Stimulated activated CD4-positive, alpha-beta T cell treated with anti-CD3 and anti-CD28 coated beads, Interleukin-2, amount 100 ng/mL, for 48 hours (primary cell): ENCODE results near the gene RNASET2.
"Not testable (repeated sequence)": the region's sequence is repeated elsewhere in the genome, so short reads cannot be mapped to it uniquely, and the experiment has no call there.

Experiments used
- DNase-seq, 2 donors: peaks; one replicate each; pipeline ENCODE4 v3.0.0-alpha.2; 2020

Gene RNASET2

GRCh38 chr6:166926748-166927147, 29.6 kb downstream of the RNASET2 start:
- DNase-seq, result no peak

GRCh38 chr6:166925141-166925996, 31.0 kb downstream of the RNASET2 start:
- DNase-seq, result no peak

DNA sequence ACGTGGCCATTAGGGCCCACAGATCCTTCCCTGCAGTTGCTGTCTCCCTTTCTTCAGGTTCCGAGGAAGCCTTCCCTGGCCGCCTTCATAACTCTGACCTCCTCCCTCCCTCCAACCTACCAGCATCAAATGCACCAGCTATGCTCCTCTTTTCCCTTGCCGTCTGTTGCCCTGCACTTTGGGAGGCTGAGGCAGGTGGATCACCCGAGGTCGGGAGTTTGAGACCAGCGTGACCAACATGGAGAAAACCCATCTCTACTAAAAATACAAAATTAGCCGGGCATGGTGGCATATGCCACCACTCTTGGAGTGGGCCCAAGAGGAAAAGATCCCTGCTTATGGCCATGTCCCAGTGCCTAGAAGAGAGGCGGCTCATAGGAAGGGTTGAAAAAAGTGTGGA, 31.8 kb downstream of the RNASET2 start:
- no peak for DNase-seq

GRCh38 chr6:166922937-166923336, 33.4 kb downstream of the RNASET2 start:
- DNase-seq, result no peak

- no peak for DNase-seq
Observed at GRCh38 chr6:166921570-166921969, 34.8 kb downstream of the RNASET2 start.

- no peak for DNase-seq
Observed at GRCh38 chr6:166916824-166917223, 39.5 kb downstream of the RNASET2 start.

DNA sequence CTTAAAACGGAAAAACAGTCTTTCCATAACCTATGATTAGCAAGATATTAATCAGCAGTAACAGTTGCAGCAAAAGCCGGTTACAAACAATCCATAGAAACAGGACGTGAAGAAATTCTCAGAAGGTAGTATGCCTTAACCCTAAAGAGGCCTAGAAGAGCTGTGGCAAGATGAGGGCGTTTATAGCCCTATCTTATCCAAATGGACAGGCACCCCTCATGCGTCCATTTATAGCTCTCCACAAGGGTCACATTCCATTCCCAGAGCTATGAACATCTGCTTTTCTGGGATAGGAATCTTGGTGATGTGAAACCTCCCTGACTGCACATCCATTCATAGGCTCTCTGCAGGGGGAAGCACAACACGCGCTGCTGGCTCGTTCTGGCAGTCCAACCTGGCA, 40.9 kb downstream of the RNASET2 start:
- DNase-seq, result not testable (repeated sequence)

- DNase-seq, result not testable (repeated sequence)
Observed at GRCh38 chr6:166914952-166915351, 41.4 kb downstream of the RNASET2 start.

DNA sequence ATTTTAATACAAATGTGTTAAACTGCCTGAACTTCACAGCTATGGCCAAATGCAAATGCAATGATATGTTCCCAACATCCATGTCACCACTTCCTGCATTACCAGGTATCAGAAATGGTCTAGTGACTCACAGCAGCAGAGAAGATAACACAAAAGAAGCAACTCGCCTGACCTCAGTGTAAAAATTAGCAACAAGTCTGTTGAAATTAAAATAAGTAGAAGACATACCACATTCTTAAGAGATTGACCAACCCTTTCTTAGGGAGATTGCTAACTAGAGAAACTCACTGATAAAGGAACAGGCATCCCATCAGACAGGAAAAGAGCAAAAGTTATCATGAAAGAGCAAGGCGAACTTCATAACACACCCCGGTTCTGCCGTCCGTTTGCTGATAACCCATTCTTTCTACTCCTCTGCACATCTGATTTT, 45.1 kb downstream of the RNASET2 start:
- DNase-seq, result no peak

DNA sequence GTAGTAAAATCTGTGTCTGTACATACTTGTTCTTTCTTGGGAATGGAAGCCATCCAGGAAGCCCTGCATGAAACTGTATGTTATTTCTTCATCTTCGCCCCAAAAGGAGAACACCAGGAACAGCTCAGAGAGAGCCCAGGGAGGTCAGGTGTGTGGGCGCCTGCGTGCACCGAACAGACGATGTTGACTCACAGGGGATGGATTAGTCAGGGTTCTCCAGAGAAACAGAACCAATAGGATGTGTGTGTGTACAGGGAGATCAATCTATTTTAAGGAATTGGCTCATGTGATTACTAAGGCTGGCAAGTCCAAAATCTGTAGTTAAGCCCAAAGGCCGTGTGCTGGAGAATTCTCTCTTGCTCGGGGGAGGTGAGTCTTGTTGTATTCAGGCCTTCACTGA, 45.7 kb downstream of the RNASET2 start:
- peak in 1 of 2 donors; percentile 9 for DNase-seq

GRCh38 chr6:166908811-166909210, 47.5 kb downstream of the RNASET2 start:
- no peak for DNase-seq

DNA sequence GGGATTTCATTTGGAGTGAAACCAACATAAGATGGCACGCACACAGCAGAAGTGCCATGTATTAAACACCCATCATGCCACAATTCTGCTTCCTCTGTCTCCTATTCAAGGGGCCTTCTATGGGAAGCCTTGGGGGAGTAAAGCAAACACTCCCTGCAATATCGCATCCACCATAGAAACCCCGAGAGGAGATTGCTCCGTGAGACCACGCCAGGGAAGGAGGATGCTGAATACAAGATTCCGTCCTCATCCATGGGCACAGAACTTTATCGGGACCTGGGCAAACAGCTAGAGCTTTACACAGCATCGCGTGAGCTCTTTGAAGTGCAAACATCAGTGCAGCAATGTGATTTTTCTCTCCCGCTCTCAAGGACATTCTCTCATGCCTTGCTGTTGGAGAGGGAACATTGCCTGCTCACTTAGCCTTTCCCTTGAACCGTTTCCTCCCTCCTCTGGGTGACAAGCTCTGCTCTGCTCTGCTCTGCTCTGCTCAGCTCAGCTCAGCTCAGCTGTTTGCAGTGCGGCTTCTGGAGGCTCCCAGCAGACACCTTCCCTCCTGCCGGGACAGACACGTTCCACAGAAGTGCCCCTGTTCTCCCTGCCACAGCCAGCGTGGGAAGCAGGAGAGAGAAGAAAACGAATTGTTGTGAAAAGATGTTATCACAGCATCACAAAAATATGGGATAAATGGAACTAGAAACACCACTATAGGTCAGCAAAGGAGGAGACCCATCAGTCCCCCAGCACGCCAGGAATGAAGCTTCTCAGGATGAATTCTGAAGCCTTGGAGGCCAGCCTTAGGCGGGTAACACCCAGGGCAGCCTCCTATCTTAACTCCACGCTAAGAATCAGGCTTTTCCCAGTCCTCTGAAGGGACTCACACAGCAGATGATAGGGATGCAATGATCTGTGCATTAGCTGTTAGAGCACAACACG, 48.2 kb downstream of the RNASET2 start:
- DNase-seq, result no peak

DNA sequence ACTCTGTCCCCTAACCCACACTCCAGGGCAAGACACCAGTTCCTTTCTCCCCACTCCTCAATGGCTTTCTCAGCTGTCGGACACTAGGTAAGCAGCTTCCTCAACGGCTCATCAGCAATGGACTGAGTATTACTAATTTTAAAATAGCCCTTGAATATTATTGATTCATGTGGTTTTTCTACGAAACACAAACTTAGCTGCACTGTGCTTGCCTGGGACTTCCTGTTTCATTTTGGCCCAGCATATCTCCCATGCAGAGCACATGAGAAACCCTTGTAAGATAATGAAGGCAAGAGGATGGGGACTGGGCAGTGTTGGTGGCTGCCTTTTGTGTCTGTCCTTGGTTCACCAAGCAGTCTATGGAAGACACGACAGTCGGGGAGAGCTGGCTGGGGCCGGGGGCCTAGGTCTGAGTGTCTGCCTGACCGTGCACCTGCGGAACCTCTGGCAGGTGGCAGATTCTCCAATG, 48.9 kb downstream of the RNASET2 start:
- no peak for DNase-seq

DNA sequence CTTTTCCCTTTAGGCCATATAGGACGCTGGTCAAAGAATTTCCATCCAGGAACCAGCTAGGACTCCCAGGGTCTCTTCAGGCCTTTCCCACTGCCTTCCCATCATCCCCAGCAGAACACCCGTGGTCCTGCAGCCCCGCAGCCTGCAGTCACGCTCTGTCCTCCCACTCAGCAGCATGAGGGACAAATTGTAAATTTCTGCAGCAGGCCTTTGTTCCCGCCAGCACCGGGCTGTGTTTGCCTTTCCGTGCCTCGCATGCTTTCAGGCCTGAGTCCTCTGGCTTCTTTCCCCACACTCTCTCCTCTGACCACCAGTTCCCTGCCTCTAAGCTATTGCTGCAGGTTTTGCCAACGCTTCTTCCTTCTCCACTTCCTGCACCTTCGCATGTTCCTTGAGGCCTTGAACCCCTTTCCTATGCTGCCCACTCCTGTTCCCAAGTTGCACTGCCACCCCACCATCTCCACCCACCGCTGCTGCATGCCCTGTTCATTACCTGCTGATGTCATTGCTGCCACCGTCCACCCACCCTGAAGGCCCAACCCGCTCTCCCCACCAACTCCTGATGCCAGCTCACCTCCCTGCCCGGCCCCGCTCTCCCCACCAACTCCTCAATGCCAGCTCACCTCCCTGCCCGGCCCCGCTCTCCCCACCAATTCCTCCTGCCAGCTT, 49.8 kb downstream of the RNASET2 start:
- DNase-seq, result no peak

DNA sequence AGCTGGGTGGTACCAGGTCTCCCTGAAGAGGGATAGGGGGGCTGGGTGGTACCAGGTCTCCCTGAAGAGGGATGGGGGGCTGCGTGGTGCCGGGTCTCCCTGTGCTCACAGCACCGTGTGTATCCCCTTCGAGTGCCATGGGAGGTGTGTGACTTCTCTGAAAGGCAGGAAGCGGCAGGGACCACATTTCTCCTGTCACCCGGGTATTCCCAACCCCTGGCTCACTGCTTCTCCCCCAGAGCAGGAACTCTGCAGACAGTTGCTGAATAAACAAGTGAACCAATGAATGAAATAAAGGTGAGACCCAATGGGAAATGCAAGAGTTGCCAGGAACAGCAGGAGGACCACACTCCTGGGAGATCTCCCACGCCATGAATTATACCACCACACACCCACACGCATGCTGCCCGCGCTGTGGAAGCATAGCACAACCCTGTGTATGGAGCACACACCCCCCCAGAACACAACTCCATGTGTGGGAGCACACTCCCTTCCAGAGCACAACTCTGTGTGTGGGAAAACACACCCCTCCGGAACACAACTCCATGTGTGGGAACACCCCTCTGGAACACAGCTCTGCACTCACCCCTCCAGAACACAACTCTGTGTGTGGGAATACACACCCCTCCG, 50.7 kb downstream of the RNASET2 start:
- no peak for DNase-seq

DNA sequence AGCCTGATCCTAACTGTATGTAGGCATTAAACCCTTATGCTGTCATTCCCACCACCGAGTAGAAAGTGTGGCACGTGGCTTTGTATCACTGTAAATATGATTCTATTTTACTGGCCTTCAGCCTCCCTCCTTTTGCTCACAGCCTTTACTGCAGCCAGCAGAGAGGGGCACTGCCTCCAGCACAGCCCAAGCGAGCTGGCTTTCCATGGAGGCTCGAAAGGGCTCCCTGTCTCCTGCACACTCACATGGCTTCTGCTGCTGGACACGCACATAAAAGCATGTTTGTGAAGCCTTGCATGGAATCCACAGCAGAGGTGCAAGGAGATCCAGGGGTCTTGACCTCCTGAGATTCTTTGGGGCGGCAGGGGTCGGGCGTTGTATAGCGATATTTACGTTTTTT, 51.3 kb downstream of the RNASET2 start:
- DNase-seq, result no peak

- DNase-seq, result no peak
Observed at GRCh38 chr6:166904101-166904746, 52.1 kb downstream of the RNASET2 start.

DNA sequence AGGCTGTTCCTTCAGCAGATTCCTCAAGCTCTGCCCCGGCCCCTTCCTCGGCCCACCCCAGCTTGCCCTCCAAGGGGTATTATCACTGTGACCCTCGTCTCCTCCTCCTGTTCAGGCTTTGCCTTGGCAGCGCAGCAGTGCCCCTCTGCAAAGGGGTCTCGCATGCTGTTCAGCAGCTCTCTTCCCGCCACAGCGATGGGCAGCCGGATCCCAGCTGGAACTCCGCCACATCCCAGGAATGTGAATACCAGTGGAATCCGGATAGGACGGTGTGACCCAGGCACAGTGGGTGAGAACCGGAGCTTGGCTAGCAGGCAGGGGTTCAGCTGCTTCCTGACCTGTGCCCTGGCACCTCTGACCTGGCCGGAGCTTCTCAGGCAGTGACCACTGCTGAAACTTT, 52.9 kb downstream of the RNASET2 start:
- no peak for DNase-seq

GRCh38 chr6:166903027-166903426, 53.3 kb downstream of the RNASET2 start:
- DNase-seq, result no peak

GRCh38 chr6:166902211-166902755, 54.1 kb downstream of the RNASET2 start:
- DNase-seq, result no peak

DNA sequence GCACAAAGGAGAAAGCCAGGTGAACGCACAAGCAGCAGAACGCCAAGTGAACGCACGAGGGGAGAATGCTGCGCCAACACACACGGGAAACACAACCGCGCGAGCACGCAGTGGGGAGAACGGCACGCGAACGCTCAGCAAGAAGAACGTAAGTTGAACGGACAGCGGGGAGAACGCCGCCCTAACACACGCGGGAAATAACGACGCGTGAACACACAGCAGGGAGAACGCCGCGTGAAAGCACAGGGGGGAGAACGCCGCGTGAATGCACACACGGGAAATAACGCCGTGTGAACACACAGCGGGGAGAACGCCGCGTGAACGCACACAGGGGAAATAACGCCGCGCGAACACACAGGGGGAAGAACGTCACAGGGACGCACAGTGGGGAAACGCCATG, 54.7 kb downstream of the RNASET2 start:
- no peak for DNase-seq
